Right lobe of liver (tissue), 4 donors: ENCODE results near the gene MED9.

Experiments used
- POLR2A ChIP-seq: fragments of 450-650 bp; IDR thresholded peaks from one replicate; pipeline ENCODE4 v1.6.1; 2017; ENCODE audit warnings: antibody characterized with exemption, mild to moderate bottlenecking
- TF ChIP-seq, protein P1 (sequence below), 4 donors: fragments of 200-600 bp in 3 of 4; fragments of 450-650 bp in 1 of 4; IDR thresholded peaks; one replicate each; pipeline versions ENCODE4 v1.5.1 to v1.8.0; 2016 to 2022; ENCODE audit warnings: antibody characterized with exemption in 4 of 4, mild to moderate bottlenecking in 2 of 4
- donor health status: DM: no; HTN: no; CAD: no.
- donor health status: DM: no; HTN: no; CAD: no.
- donor health status: DM: no; HTN: yes; CAD: no.

DNA sequence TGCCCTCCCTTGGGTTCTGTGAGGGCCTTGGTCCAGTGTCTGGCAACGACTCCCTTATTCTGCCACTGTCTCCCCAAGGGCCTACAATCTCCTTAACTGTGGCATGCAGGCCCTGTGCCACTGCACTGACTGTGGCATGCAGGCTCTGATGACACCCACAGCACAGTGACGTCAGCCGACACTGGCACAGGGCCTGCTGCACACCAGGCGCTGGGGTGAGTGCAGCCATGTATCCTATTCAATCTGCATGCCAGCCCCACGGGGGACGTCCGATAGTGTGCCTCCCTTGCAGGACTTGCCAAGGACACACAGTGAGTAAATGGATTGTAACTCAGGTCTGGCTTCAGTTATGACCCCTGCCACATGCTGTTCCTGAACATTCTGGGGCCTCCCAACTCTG is 59.2 kb downstream of the MED9 start:
- TF ChIP-seq, protein P1, sequence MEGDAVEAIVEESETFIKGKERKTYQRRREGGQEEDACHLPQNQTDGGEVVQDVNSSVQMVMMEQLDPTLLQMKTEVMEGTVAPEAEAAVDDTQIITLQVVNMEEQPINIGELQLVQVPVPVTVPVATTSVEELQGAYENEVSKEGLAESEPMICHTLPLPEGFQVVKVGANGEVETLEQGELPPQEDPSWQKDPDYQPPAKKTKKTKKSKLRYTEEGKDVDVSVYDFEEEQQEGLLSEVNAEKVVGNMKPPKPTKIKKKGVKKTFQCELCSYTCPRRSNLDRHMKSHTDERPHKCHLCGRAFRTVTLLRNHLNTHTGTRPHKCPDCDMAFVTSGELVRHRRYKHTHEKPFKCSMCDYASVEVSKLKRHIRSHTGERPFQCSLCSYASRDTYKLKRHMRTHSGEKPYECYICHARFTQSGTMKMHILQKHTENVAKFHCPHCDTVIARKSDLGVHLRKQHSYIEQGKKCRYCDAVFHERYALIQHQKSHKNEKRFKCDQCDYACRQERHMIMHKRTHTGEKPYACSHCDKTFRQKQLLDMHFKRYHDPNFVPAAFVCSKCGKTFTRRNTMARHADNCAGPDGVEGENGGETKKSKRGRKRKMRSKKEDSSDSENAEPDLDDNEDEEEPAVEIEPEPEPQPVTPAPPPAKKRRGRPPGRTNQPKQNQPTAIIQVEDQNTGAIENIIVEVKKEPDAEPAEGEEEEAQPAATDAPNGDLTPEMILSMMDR (IDR thresholded peaks at IDR 0.05), result no peak
- peak; percentile 56 for TF ChIP-seq POLR2A
